HFF-Myc (cell line): Measurements from ENCODE around the gene OPN4.
A peak's percentile ranks its signal among the peaks of the same experiment; 100 is the strongest.
"Not testable (repeated sequence)": the region's sequence is repeated elsewhere in the genome, so short reads cannot be mapped to it uniquely, and the experiment has no call there.

Experiments used
- DNase-seq: peaks from one replicate; pipeline ENCODE4 v3.0.0-alpha.2; 2011; ENCODE audit warnings: low read depth; ENCODE audit errors: extremely low read depth
- H3K4me3 ChIP-seq: replicated peaks from 2 replicates; pipeline ENCODE4 v1.5.1; 2011; ENCODE audit warnings: low read depth, mild to moderate bottlenecking, control low read depth, low read length
- CTCF ChIP-seq: IDR thresholded peaks from 2 replicates; pipeline ENCODE4 v1.5.1; 2012; ENCODE audit warnings: mild to moderate bottlenecking, low read depth, low read length, control low read depth; ENCODE audit errors: missing control alignments

Gene OPN4

GRCh38 chr10:86614853-86615252, 39.5 kb upstream of the OPN4 start:
- no peak for TF ChIP-seq CTCF
- no peak for DNase-seq
- no peak overlapping the region for H3K4me3 ChIP-seq

GRCh38 chr10:86617278-86617677, 37.1 kb upstream of the OPN4 start:
- DNase-seq = not testable (repeated sequence)

GRCh38 chr10:86628311-86628710, 26.0 kb upstream of the OPN4 start:
- no peak for DNase-seq
- no peak overlapping the region for H3K4me3 ChIP-seq
- no peak for TF ChIP-seq CTCF

More at GRCh38 chr10:86617278-86617677, 37.1 kb upstream of the OPN4 start:
- H3K4me3 ChIP-seq = not testable (repeated sequence)

GRCh38 chr10:86630079-86630478, 24.3 kb upstream of the OPN4 start:
- no peak for TF ChIP-seq CTCF

GRCh38 chr10:86632009-86632800, 22.1 kb upstream of the OPN4 start:
- no peak for DNase-seq
- peak overlapping the region; percentile 28 for H3K4me3 ChIP-seq
- no peak for TF ChIP-seq CTCF

More at GRCh38 chr10:86630079-86630478, 24.3 kb upstream of the OPN4 start:
- no peak overlapping the region for H3K4me3 ChIP-seq
- no peak for DNase-seq

GRCh38 chr10:86632951-86633350, 21.4 kb upstream of the OPN4 start:
- DNase-seq = no peak
- TF ChIP-seq CTCF = no peak

GRCh38 chr10:86635402-86635801, 18.9 kb upstream of the OPN4 start:
- DNase-seq = no peak
- no peak overlapping the region for H3K4me3 ChIP-seq
- TF ChIP-seq CTCF = no peak

More at GRCh38 chr10:86632951-86633350, 21.4 kb upstream of the OPN4 start:
- H3K4me3 ChIP-seq = no peak overlapping the region
